H9 (cell line): ENCODE data around the gene TMPRSS7. TPM values are rescaled to one million over a fixed set of nuclear protein-coding genes. Genes with fewer than 3 reads are reported as not detected.

ENCODE experiments used
- DNase-seq: peaks from one replicate; pipeline ENCODE4 v3.0.0-alpha.2; 2017
- H2AFZ ChIP-seq: one replicate; pipeline ENCODE4 v1.6.1; 2013; ENCODE audit warnings: mild to moderate bottlenecking, low read length, control low read depth, moderate library complexity
- H2AK5ac ChIP-seq: 2 replicates; pipeline ENCODE4 v1.6.1; 2013; ENCODE audit warnings: low read length, control low read depth, mixed read lengths; ENCODE audit not compliant: insufficient read length
- H2BK120ac ChIP-seq: one replicate; pipeline ENCODE4 v1.6.1; 2013; ENCODE audit warnings: low read depth, mild to moderate bottlenecking, low read length, control low read depth, inconsistent platforms; ENCODE audit not compliant: poor library complexity, severe bottlenecking
- H2BK12ac ChIP-seq: 2 replicates; pipeline ENCODE4 v1.6.1; 2013; ENCODE audit warnings: low read length, control low read depth, mixed read lengths, low read depth; ENCODE audit not compliant: insufficient read length
- H2BK15ac ChIP-seq: 2 replicates; pipeline ENCODE4 v1.6.1; 2013; ENCODE audit warnings: low read depth, low read length, control low read depth
- H2BK20ac ChIP-seq: one replicate; pipeline ENCODE4 v1.6.1; 2013; ENCODE audit warnings: low read depth, mild to moderate bottlenecking, low read length, control low read depth, inconsistent platforms; ENCODE audit not compliant: poor library complexity, severe bottlenecking
- H2BK5ac ChIP-seq: 2 replicates; pipeline ENCODE4 v1.6.1; 2013; ENCODE audit warnings: low read length, control low read depth, mixed read lengths; ENCODE audit not compliant: insufficient read length
- H3K14ac ChIP-seq: 2 replicates; pipeline ENCODE4 v1.6.1; 2013; ENCODE audit warnings: low read length, control low read depth; ENCODE audit not compliant: insufficient read depth
- H3K18ac ChIP-seq: 2 replicates; pipeline ENCODE4 v1.6.1; 2013; ENCODE audit warnings: low read depth, mild to moderate bottlenecking, mixed read lengths, low read length, control low read depth; ENCODE audit not compliant: insufficient read length
- H3K23ac ChIP-seq: 2 replicates; pipeline ENCODE4 v1.6.1; 2013; ENCODE audit warnings: low read length, control low read depth, mixed read lengths, low read depth; ENCODE audit not compliant: insufficient read length
- H3K23me2 ChIP-seq: 2 replicates; pipeline ENCODE4 v1.6.1; 2013; ENCODE audit warnings: low read depth, mild to moderate bottlenecking, mixed read lengths, low read length, control low read depth; ENCODE audit not compliant: insufficient read length, poor library complexity, severe bottlenecking
- H3K27ac ChIP-seq: 2 replicates; pipeline ENCODE4 v1.5.1; 2013; ENCODE audit warnings: low read length, control low read depth, mixed read lengths, low read depth; ENCODE audit not compliant: insufficient read length
- H3K27me3 ChIP-seq: 2 replicates; pipeline ENCODE4 v1.6.1; 2013; ENCODE audit warnings: low read length, control low read depth, inconsistent platforms; ENCODE audit not compliant: insufficient read depth
- H3K4ac ChIP-seq: 2 replicates; pipeline ENCODE4 v1.6.1; 2013; ENCODE audit warnings: low read depth, mild to moderate bottlenecking, control low read depth, inconsistent platforms, low read length, moderate library complexity
- H3K4me1 ChIP-seq: 2 replicates; pipeline ENCODE4 v1.6.1; 2013; ENCODE audit warnings: low read length, control low read depth, inconsistent platforms; ENCODE audit not compliant: insufficient read depth
- H3K4me2 ChIP-seq: 2 replicates; pipeline ENCODE4 v1.6.1; 2013; ENCODE audit warnings: low read length, control low read depth, mixed read lengths; ENCODE audit not compliant: insufficient read length, insufficient read depth
- H3K56ac ChIP-seq: 2 replicates; pipeline ENCODE4 v1.6.1; 2013; ENCODE audit warnings: low read depth, mild to moderate bottlenecking, mixed read lengths, low read length, control low read depth; ENCODE audit not compliant: insufficient read length
- H3K79me1 ChIP-seq: 2 replicates; pipeline ENCODE4 v1.6.1; 2013; ENCODE audit warnings: low read depth, mild to moderate bottlenecking, moderate library complexity, low read length, control low read depth, inconsistent platforms; ENCODE audit not compliant: insufficient read depth, poor library complexity, severe bottlenecking
- H3K79me2 ChIP-seq: 2 replicates; pipeline ENCODE4 v1.6.1; 2013; ENCODE audit warnings: low read length, control low read depth, inconsistent platforms; ENCODE audit not compliant: insufficient read depth
- H3K9ac ChIP-seq: 2 replicates; pipeline ENCODE4 v1.6.1; 2013; ENCODE audit warnings: low read length, control low read depth, mixed read lengths; ENCODE audit not compliant: insufficient read length; ENCODE audit errors: extremely low read depth
- H3K9me3 ChIP-seq: one replicate; pipeline ENCODE4 v1.6.1; 2013; ENCODE audit warnings: low read depth, low read length, inconsistent platforms; ENCODE audit not compliant: control insufficient read depth
- H3T11ph ChIP-seq: one replicate; pipeline ENCODE4 v1.6.1; 2013; ENCODE audit warnings: mild to moderate bottlenecking, low read length, control low read depth, inconsistent platforms
- H4K20me1 ChIP-seq: one replicate; pipeline ENCODE4 v1.6.1; 2013; ENCODE audit not compliant: control insufficient read depth, insufficient read length, insufficient read depth
- H4K5ac ChIP-seq: 2 replicates; pipeline ENCODE4 v1.6.1; 2013; ENCODE audit warnings: low read depth, mild to moderate bottlenecking, mixed read lengths, low read length, control low read depth; ENCODE audit not compliant: insufficient read length
- H4K8ac ChIP-seq: replicated peaks from 2 replicates; pipeline ENCODE4 v1.6.1; 2013; ENCODE audit warnings: low read length, control low read depth, mixed read lengths, low read depth; ENCODE audit not compliant: insufficient read length
- H4K91ac ChIP-seq: 2 replicates; pipeline ENCODE4 v1.6.1; 2013; ENCODE audit warnings: low read depth, mild to moderate bottlenecking, moderate library complexity, mixed read lengths, low read length, control low read depth; ENCODE audit not compliant: insufficient read length
- H3K27ac Mint-ChIP-seq, 3 experiments: 2 replicates in 2 of 3; 3 replicates in 1 of 3; pipeline ENCODE4 v1.8.0; 2020 to 2021; ENCODE audit warnings: mixed read lengths in 3 of 3, mild to moderate bottlenecking in 1 of 3, moderate library complexity in 1 of 3
- H3K27me3 Mint-ChIP-seq: 2 replicates; pipeline ENCODE4 v1.8.0; 2021; ENCODE audit warnings: low read depth, mild to moderate bottlenecking, moderate library complexity, mixed read lengths
- H3K36me3 Mint-ChIP-seq, 3 experiments: 2 replicates in 2 of 3; 3 replicates in 1 of 3; pipeline ENCODE4 v1.8.0; 2020 to 2021; ENCODE audit warnings: low read depth in 3 of 3, mixed read lengths in 3 of 3; ENCODE audit not compliant: insufficient read depth in 1 of 3
- H3K4me1 Mint-ChIP-seq, 2 experiments: 2 replicates each; pipeline ENCODE4 v1.8.0; 2020; ENCODE audit warnings: mixed read lengths in 2 of 2
- H3K4me3 Mint-ChIP-seq, 2 experiments: 2 replicates in 1 of 2; 3 replicates in 1 of 2; pipeline ENCODE4 v1.8.0; 2020 to 2021; ENCODE audit warnings: mild to moderate bottlenecking in 2 of 2, mixed read lengths in 2 of 2, moderate library complexity in 1 of 2
- H3K9me3 Mint-ChIP-seq, 2 experiments: 2 replicates in 1 of 2; 3 replicates in 1 of 2; pipeline ENCODE4 v1.8.0; 2020; ENCODE audit warnings: mild to moderate bottlenecking in 2 of 2, mixed read lengths in 2 of 2, moderate library complexity in 1 of 2
- WGBS: extraction: QIAGEN DNeasy Blood & Tissue Kit; methylation state at CpG from one replicate; pipeline ENCODE4 v1.1.7; 2013; ENCODE audit warnings: missing lambda C conversion rate, low lambda C conversion rate, mixed read lengths; ENCODE audit not compliant: insufficient read length; ENCODE audit errors: extremely low coverage; 5-methylcytosine and 5-hydroxymethylcytosine counted together
- total RNA-seq: library from RNA; stranded (reverse); gene quantifications from 2 replicates; pipeline ENCODE4 v1.2.1, GENCODE V29; 2021
- TF ChIP-seq, protein P1 (sequence below): fragments of 200-600 bp; sonication (generic); conservative IDR thresholded peaks from 3 replicates; pipeline ENCODE4 v1.8.0; 2021; ENCODE audit warnings: antibody characterized with exemption, mild to moderate bottlenecking

Gene TMPRSS7
- total RNA-seq, 1 experiment from 2014 or later, result not detected

DNA sequence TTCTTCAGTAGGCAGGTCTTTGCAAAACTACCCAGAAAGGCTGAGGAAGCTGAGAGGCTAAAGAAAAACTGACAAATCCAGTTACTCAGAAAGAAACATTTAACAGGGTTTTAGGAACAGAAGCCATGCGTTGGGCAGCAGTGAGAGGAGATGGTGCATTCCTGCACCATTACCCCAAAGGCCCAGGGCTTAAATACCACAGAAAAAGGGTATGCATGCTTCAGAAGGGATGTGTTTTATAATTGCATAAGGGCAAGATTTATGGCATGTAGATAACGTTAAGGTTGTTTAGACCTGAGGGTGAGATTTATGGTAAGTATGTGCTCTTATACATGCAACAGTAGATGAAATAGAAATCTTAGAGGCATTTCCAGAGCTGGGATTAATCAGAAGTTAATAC is 61.6 kb downstream of the TMPRSS7 start:
- Histone ChIP-seq H4K5ac (no peak overlapping the region), H3K27me3 (no peaks in the 10 kb centered on the region), H3K9ac (no peak overlapping the region), H2BK20ac (no peak overlapping the region), H3K9me3 (no peaks in the 10 kb centered on the region), H3K79me1 (no peaks in the 10 kb centered on the region), H3K18ac (no peak overlapping the region), H3K4ac (no peak overlapping the region), H3K23ac (no peak overlapping the region), H2AK5ac (no peak overlapping the region), H3K23me2 (no peaks in the 10 kb centered on the region), H4K8ac (no peak overlapping the region), H3K14ac (no peak overlapping the region), H2BK5ac (no peak overlapping the region), H2AFZ (no peak overlapping the region), H3K56ac (no peak overlapping the region), H3K27ac (no peak overlapping the region), H2BK12ac (no peak overlapping the region), H4K91ac (no peak overlapping the region), H3K4me2 (no peak overlapping the region), H4K20me1 (no peaks in the 10 kb centered on the region), H2BK15ac (no peak overlapping the region), H3K4me1 (peaks cover 9% of the 10 kb centered on the region), H3T11ph (no peak overlapping the region), H2BK120ac (no peak overlapping the region), H3K79me2 (no peaks in the 10 kb centered on the region)
- Mint-ChIP-seq H3K27ac (no peak overlapping the region), H3K4me1 (peaks cover 15 to 27% of the 10 kb centered on the region in 2 experiments), H3K27me3 (peaks cover 1% of the 10 kb centered on the region; the same call in 1 of the 2 replicates), H3K4me3 (no peak overlapping the region), H3K36me3 (peaks cover 3 to 12% (median 7%) of the 10 kb centered on the region in 3 experiments; a peak in 4 of 7 replicates), H3K9me3 (no peaks in the 10 kb centered on the region)
- TF ChIP-seq, protein P1, sequence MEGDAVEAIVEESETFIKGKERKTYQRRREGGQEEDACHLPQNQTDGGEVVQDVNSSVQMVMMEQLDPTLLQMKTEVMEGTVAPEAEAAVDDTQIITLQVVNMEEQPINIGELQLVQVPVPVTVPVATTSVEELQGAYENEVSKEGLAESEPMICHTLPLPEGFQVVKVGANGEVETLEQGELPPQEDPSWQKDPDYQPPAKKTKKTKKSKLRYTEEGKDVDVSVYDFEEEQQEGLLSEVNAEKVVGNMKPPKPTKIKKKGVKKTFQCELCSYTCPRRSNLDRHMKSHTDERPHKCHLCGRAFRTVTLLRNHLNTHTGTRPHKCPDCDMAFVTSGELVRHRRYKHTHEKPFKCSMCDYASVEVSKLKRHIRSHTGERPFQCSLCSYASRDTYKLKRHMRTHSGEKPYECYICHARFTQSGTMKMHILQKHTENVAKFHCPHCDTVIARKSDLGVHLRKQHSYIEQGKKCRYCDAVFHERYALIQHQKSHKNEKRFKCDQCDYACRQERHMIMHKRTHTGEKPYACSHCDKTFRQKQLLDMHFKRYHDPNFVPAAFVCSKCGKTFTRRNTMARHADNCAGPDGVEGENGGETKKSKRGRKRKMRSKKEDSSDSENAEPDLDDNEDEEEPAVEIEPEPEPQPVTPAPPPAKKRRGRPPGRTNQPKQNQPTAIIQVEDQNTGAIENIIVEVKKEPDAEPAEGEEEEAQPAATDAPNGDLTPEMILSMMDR, result no peak
- no peak for DNase-seq
- WGBS, result 100% methylated on average over 1 of the region's 2 CpGs
